Progenitor cell of endocrine pancreas (in vitro differentiated cells): Measurements from ENCODE around the gene KRT72. TPM values are rescaled to one million over a fixed set of nuclear protein-coding genes. Genes with fewer than 3 reads are reported as not detected.

Source experiments
- DNase-seq: peaks from one replicate; pipeline ENCODE4 v3.0.0; 2021; ENCODE audit warnings: low spot score; ENCODE audit not compliant: unreplicated experiment
- H3K27ac Mint-ChIP-seq: 2 replicates; pipeline ENCODE4 v1.8.0; 2021; ENCODE audit warnings: mild to moderate bottlenecking, moderate library complexity, mixed read lengths
- H3K27me3 Mint-ChIP-seq: 2 replicates; pipeline ENCODE4 v1.8.0; 2021; ENCODE audit warnings: mixed read lengths
- H3K36me3 Mint-ChIP-seq: 2 replicates; pipeline ENCODE4 v1.8.0; 2022; ENCODE audit warnings: mixed read lengths; ENCODE audit not compliant: insufficient read depth
- H3K4me1 Mint-ChIP-seq: 2 replicates; pipeline ENCODE4 v1.8.0; 2021; ENCODE audit warnings: low read depth, mixed read lengths
- H3K4me3 Mint-ChIP-seq: 2 replicates; pipeline ENCODE4 v1.8.0; 2021; ENCODE audit warnings: low read depth, mild to moderate bottlenecking, moderate library complexity, mixed read lengths
- H3K9me3 Mint-ChIP-seq: 2 replicates; pipeline ENCODE4 v1.8.0; 2021; ENCODE audit warnings: low read depth, mixed read lengths
- CTCF ChIP-seq: fragments of 200-600 bp; sonication (generic); IDR thresholded peaks from one replicate; pipeline ENCODE4 v1.5.0; 2021; ENCODE audit warnings: antibody characterized with exemption, mild to moderate bottlenecking; ENCODE audit not compliant: unreplicated experiment
- total RNA-seq: library from RNA; stranded (reverse); gene quantifications from 2 replicates; pipeline ENCODE4 v1.2.1, GENCODE V29; 2021

The KRT72 gene
- total RNA-seq, 1 donor from 2014 or later: not detected

GRCh38 chr12:52641468-52641867, 40.2 kb upstream of the KRT72 start:
- no peaks in the 10 kb centered on the region for H3K4me1 Mint-ChIP-seq
- H3K27me3 Mint-ChIP-seq: peaks cover 47% of the 10 kb centered on the region
- no peak for TF ChIP-seq CTCF
- no peak overlapping the region for H3K27ac Mint-ChIP-seq
- DNase-seq: no peak
- H3K4me3 Mint-ChIP-seq: no peak overlapping the region
- H3K36me3 Mint-ChIP-seq: no peaks in the 10 kb centered on the region
- H3K9me3 Mint-ChIP-seq: no peaks in the 10 kb centered on the region

GRCh38 chr12:52637299-52637698, 36.0 kb upstream of the KRT72 start:
- H3K27me3 Mint-ChIP-seq: peaks cover 35% of the 10 kb centered on the region
- no peaks in the 10 kb centered on the region for H3K4me1 Mint-ChIP-seq
- H3K4me3 Mint-ChIP-seq: no peak overlapping the region
- no peak for DNase-seq
- no peak overlapping the region for H3K27ac Mint-ChIP-seq
- no peaks in the 10 kb centered on the region for H3K9me3 Mint-ChIP-seq
- TF ChIP-seq CTCF: no peak
- no peaks in the 10 kb centered on the region for H3K36me3 Mint-ChIP-seq

- peaks cover 36% of the 10 kb centered on the region for H3K27me3 Mint-ChIP-seq
- H3K4me3 Mint-ChIP-seq: no peak overlapping the region
- DNase-seq: no peak
- H3K9me3 Mint-ChIP-seq: no peaks in the 10 kb centered on the region
- H3K4me1 Mint-ChIP-seq: no peaks in the 10 kb centered on the region
- no peaks in the 10 kb centered on the region for H3K36me3 Mint-ChIP-seq
- no peak for TF ChIP-seq CTCF
- H3K27ac Mint-ChIP-seq: no peak overlapping the region
Measured at GRCh38 chr12:52636592-52637258, 35.5 kb upstream of the KRT72 start.

GRCh38 chr12:52636189-52636588, 34.9 kb upstream of the KRT72 start:
- Mint-ChIP-seq H3K4me1 (no peaks in the 10 kb centered on the region), H3K36me3 (no peaks in the 10 kb centered on the region), H3K27ac (no peak overlapping the region), H3K27me3 (peaks cover 33% of the 10 kb centered on the region), H3K9me3 (no peaks in the 10 kb centered on the region), H3K4me3 (no peak overlapping the region)
- no peak for TF ChIP-seq CTCF
- no peak for DNase-seq

GRCh38 chr12:52634266-52635056, 33.2 kb upstream of the KRT72 start:
- H3K4me3 Mint-ChIP-seq: no peak overlapping the region
- TF ChIP-seq CTCF: no peak
- no peaks in the 10 kb centered on the region for H3K9me3 Mint-ChIP-seq
- no peak for DNase-seq
- peaks cover 45% of the 10 kb centered on the region for H3K27me3 Mint-ChIP-seq
- no peak overlapping the region for H3K27ac Mint-ChIP-seq
- H3K4me1 Mint-ChIP-seq: no peaks in the 10 kb centered on the region
- no peaks in the 10 kb centered on the region for H3K36me3 Mint-ChIP-seq
